K562 (cell line): ENCODE data around the gene ZBTB16. TPM values are rescaled to one million over a fixed set of nuclear protein-coding genes. Genes with fewer than 3 reads are reported as not detected.

Experiments used
- ATF1 ChIP-seq, 2 experiments: fragments of 450-650 bp in 1 of 2; IDR thresholded peaks; 2 replicates each; pipeline ENCODE4 v1.6.1; 2016; ENCODE audit warnings: missing compliant biosample characterization in 1 of 2, missing genetic modification characterization in 1 of 2
- BRD9 ChIP-seq: fragments of 450-650 bp; IDR thresholded peaks from 2 replicates; pipeline ENCODE4 v1.6.1; 2018; ENCODE audit warnings: low read depth; ENCODE audit not compliant: partially characterized antibody
- CREM ChIP-seq: IDR thresholded peaks from 2 replicates; pipeline ENCODE4 v1.6.1; 2014; ENCODE audit warnings: antibody characterized with exemption, low read depth
- DACH1 ChIP-seq: fragments of 450-650 bp; IDR thresholded peaks from 2 replicates; pipeline ENCODE4 v1.6.1; 2018; ENCODE audit not compliant: partially characterized antibody
- DPF2 ChIP-seq: fragments of 450-650 bp; IDR thresholded peaks from 2 replicates; pipeline ENCODE4 v1.6.1; 2016
- FOSL1 ChIP-seq: fragments of 200-800 bp; sonication (Bioruptor generic); conservative IDR thresholded peaks from 2 replicates; pipeline ENCODE4 v1.6.1; 2016; ENCODE audit warnings: missing genetic modification characterization, missing compliant biosample characterization
- GABPA ChIP-seq: fragments of 200-800 bp; sonication (Bioruptor generic); conservative IDR thresholded peaks from 2 replicates; pipeline ENCODE4 v1.6.1; 2016; ENCODE audit warnings: low read depth, missing genetic modification characterization, missing compliant biosample characterization
- HDAC8 ChIP-seq: fragments of 450-650 bp; IDR thresholded peaks from 2 replicates; pipeline ENCODE4 v1.6.1; 2016; ENCODE audit warnings: mild to moderate bottlenecking, missing genetic modification characterization, moderate library complexity, missing compliant biosample characterization
- HSF4 ChIP-seq: fragments of 250-450 bp; sonication (Bioruptor Pico); IDR thresholded peaks from 2 replicates; pipeline ENCODE4 v2.1.2; 2022; ENCODE audit warnings: mild to moderate bottlenecking, moderate library complexity, borderline replicate concordance
- NCOA1 ChIP-seq: fragments of 450-650 bp; IDR thresholded peaks from 2 replicates; pipeline ENCODE4 v1.6.1; 2016; ENCODE audit warnings: low read depth
- NFIC ChIP-seq: fragments of 450-650 bp; IDR thresholded peaks from 2 replicates; pipeline ENCODE4 v1.6.1; 2017; ENCODE audit warnings: mild to moderate bottlenecking, inconsistent platforms
- OTX1 ChIP-seq: fragments of 450-650 bp; formaldehyde crosslinking; IDR thresholded peaks from 2 replicates; pipeline ENCODE4 v1.4.0; 2022; ENCODE audit warnings: mild to moderate bottlenecking
- PHB ChIP-seq: fragments of 250-450 bp; sonication (Bioruptor Pico); IDR thresholded peaks from 2 replicates; pipeline ENCODE4 v1.5.0; 2021
- REST ChIP-seq, 2 experiments: fragments of 450-650 bp; formaldehyde crosslinking in 1 of 2; IDR thresholded peaks; 2 replicates each; pipeline versions ENCODE4 v1.4.0 to v1.6.1; 2014 to 2020; ENCODE audit warnings: mild to moderate bottlenecking in 2 of 2, borderline replicate concordance in 1 of 2, low read depth in 1 of 2
- SIN3B ChIP-seq: fragments of 450-650 bp; IDR thresholded peaks from 2 replicates; pipeline ENCODE4 v1.6.1; 2017; ENCODE audit warnings: low read depth, mild to moderate bottlenecking, moderate library complexity
- THAP7 ChIP-seq: fragments of 250-450 bp; sonication (Bioruptor Pico); IDR thresholded peaks from 2 replicates; pipeline ENCODE4 v1.5.0; 2021
- YY1 ChIP-seq, 3 experiments: IDR thresholded peaks; 2 replicates each; pipeline ENCODE4 v1.6.1; 2011; ENCODE audit warnings: low read length in 2 of 3, mild to moderate bottlenecking in 2 of 3, moderate library complexity in 2 of 3, borderline replicate concordance in 1 of 3, control low read depth in 1 of 3, low read depth in 1 of 3; ENCODE audit not compliant: insufficient read depth in 3 of 3, insufficient replicate concordance in 2 of 3, control insufficient read depth in 1 of 3, insufficient read length in 1 of 3; ENCODE audit errors: extremely low read depth in 1 of 3
- ZNF282 ChIP-seq: sonication (generic); formaldehyde crosslinking; IDR thresholded peaks from 2 replicates; pipeline ENCODE4 v1.8.1; 2023; ENCODE audit warnings: missing genetic modification reagents
- ZNF584 ChIP-seq: fragments of 200-800 bp; sonication (Bioruptor generic); IDR thresholded peaks from 2 replicates; pipeline ENCODE4 v1.6.1; 2016; ENCODE audit warnings: low read depth, mild to moderate bottlenecking, missing genetic modification characterization, missing compliant biosample characterization
- ZZZ3 ChIP-seq: fragments of 450-650 bp; IDR thresholded peaks from 2 replicates; pipeline ENCODE4 v1.6.1; 2016; ENCODE audit warnings: antibody characterized with exemption, mild to moderate bottlenecking, moderate library complexity
- polyA plus RNA-seq, 8 experiments: library from polyadenylated mRNA; depleted of rRNA in 4 of 8; stranded (reverse) in 5 of 8; unstranded in 3 of 8; fragments of >200 nt; fragmentation: Nextera tagmentation in 2 of 8; fragmentation: Illumina TruSeq in 1 of 8; extraction: Ambion mirVana in 2 of 8; extraction: Trizol in 1 of 8; gene quantifications; 2 replicates each; pipeline versions ENCODE4 v1.2.1 to v1.2.3, GENCODE V29; 2011 to 2014; ENCODE audit warnings: inconsistent platforms in 1 of 8, missing spikeins in 1 of 8
- total RNA-seq, 7 experiments: library from RNA; depleted of rRNA in 6 of 7; stranded (reverse); fragments of >200 nt in 6 of 7; fragmentation: Illumina TruSeq in 2 of 7; extraction: Trizol in 2 of 7; gene quantifications; 2 replicates each; pipeline versions ENCODE4 v1.2.1 to v1.2.3, GENCODE V29; 2011 to 2021; ENCODE audit warnings: low replicate concordance in 1 of 7

The ZBTB16 gene
- total and polyA plus RNA-seq, 9 of the 15 experiments (the other 6 are each of a cell fraction or from before 2014, with no cell fraction given), result 0.06 to 0.40 (median 0.24) TPM; not detected in 4

- TF ChIP-seq YY1 (IDR thresholded peaks at IDR 0.05; ENCODE audit: borderline replicate concordance in 1 of 3, control insufficient read depth in 1 of 3, extremely low read depth in 1 of 3, insufficient read depth in 3 of 3, insufficient read length in 1 of 3, insufficient replicate concordance in 2 of 3, low read depth in 1 of 3, low read length in 2 of 3), result no peak
- no peak for TF ChIP-seq ZNF282
- TF ChIP-seq NFIC, result peak; percentile 77
- TF ChIP-seq ZZZ3, result no peak
- TF ChIP-seq ATF1 (CRISPR knock-in tag; IDR thresholded peaks at IDR 0.05), result no peak
- TF ChIP-seq ATF1 (tag; IDR thresholded peaks at IDR 0.05), result peak; percentile 40; the same call in 1 of the 2 replicates
- TF ChIP-seq OTX1 (CRISPR knock-in tag), result no peak
- no peak for TF ChIP-seq DACH1
- TF ChIP-seq NCOA1, result no peak
- no peak for TF ChIP-seq HSF4 (CRISPR knock-in tag)
- peak; percentile 80 for TF ChIP-seq DPF2
- no peak for TF ChIP-seq GABPA (tag)
- TF ChIP-seq CREM, result peak; percentile 90
- no peak for TF ChIP-seq PHB (CRISPR knock-in tag)
- peak; percentile 48; the same call in 1 of the 2 replicates for TF ChIP-seq ZNF584 (CRISPR knock-in tag)
- no peak for TF ChIP-seq HDAC8 (tag)
- TF ChIP-seq SIN3B, result no peak
- TF ChIP-seq REST (IDR thresholded peaks at IDR 0.05; ENCODE audit: borderline replicate concordance), result no peak
- TF ChIP-seq REST (CRISPR knock-in tag; IDR thresholded peaks at IDR 0.05; ENCODE audit: low read depth), result no peak
- no peak for TF ChIP-seq FOSL1
- TF ChIP-seq BRD9, result no peak
- no peak for TF ChIP-seq THAP7 (CRISPR knock-in tag)
Observed at GRCh38 chr11:114082767-114083181, 23.3 kb downstream of the ZBTB16 start (continued).
